Measurements from ENCODE around the gene ISG20.

ISG20 gene

DNA sequence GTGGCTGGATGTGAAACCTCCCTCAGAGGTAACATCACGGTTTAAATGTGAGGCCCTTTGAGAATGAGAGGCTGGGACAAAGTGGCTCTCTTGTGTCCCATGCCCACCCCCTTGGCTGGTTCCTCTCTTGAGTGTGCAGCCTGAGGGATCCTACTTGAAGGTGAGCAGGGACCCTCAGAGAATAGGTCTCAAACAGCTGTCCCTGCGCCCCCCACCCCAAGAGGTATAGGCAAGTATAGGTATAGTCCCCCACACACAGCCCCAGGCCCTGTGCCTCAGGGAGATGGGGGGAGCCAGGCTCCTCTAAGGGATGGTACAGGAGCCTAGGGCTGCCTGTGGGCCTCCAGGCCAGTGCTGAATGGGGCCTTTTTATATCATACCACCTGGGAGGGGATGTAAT, 61.9 kb downstream of the ISG20 start:
- no peak for DNase-seq (ENCODE audit: low read depth)
- TF ChIP-seq, protein P1, sequence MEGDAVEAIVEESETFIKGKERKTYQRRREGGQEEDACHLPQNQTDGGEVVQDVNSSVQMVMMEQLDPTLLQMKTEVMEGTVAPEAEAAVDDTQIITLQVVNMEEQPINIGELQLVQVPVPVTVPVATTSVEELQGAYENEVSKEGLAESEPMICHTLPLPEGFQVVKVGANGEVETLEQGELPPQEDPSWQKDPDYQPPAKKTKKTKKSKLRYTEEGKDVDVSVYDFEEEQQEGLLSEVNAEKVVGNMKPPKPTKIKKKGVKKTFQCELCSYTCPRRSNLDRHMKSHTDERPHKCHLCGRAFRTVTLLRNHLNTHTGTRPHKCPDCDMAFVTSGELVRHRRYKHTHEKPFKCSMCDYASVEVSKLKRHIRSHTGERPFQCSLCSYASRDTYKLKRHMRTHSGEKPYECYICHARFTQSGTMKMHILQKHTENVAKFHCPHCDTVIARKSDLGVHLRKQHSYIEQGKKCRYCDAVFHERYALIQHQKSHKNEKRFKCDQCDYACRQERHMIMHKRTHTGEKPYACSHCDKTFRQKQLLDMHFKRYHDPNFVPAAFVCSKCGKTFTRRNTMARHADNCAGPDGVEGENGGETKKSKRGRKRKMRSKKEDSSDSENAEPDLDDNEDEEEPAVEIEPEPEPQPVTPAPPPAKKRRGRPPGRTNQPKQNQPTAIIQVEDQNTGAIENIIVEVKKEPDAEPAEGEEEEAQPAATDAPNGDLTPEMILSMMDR (conservative IDR thresholded peaks at IDR 0.05; ENCODE audit: control insufficient read depth, insufficient read depth, low read depth, low read length), result no peak
- H3K4me3 ChIP-seq (ENCODE audit: control insufficient read depth, low read depth, low read length), result no peak overlapping the region

GRCh38 chr15:88701561-88702095, 62.8 kb downstream of the ISG20 start:
- DNase-seq (ENCODE audit: low read depth), result no peak
- TF ChIP-seq, protein P1 (conservative IDR thresholded peaks at IDR 0.05; ENCODE audit: control insufficient read depth, insufficient read depth, low read depth, low read length), result no peak
- no peak overlapping the region for H3K4me3 ChIP-seq (ENCODE audit: control insufficient read depth, low read depth, low read length)

DNA sequence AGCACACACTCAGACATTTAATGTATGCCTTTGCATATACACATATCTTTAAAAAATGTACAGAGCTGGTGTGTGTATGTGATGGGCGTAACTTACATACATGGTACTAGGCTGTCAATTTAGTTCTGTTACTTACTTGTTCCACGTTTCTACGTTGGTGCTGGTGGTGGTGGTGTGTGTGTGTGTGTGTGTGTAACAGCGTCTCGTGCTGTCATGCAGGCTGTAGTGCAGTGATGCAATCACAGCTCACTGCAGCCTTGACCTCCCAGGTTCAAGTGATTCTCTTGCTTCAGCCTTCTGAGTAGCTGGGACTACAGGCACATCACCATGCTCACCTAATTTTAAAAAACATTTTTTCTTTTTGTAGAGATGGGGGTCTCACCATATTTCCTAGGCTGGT, 64.2 kb downstream of the ISG20 start:
- H3K4me3 ChIP-seq (ENCODE audit: control insufficient read depth, low read depth, low read length), result no peak overlapping the region
- TF ChIP-seq, protein P1 (conservative IDR thresholded peaks at IDR 0.05; ENCODE audit: control insufficient read depth, insufficient read depth, low read depth, low read length), result no peak
- DNase-seq (ENCODE audit: low read depth), result peak; percentile 22

DNA sequence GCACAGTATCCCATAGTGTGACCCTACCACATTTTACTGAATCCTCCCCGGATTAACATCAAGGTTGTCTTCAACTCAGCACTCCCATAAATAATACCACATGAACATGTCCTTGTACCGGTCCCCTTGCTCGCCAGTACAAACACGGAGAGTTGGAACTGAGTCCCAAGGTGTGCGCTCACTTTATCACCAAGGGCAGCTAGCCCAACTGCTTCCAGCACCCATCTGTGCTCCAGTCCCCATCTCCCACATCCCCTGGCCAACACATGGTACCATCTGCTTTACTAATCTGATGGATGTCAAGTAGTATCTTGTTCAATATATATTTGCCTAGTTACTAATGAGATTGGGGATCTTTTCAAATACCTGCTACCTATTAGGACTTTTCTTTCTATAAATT, 64.7 kb downstream of the ISG20 start:
- TF ChIP-seq, protein P1 (conservative IDR thresholded peaks at IDR 0.05; ENCODE audit: control insufficient read depth, insufficient read depth, low read depth, low read length), result no peak
- no peak overlapping the region for H3K4me3 ChIP-seq (ENCODE audit: control insufficient read depth, low read depth, low read length)
- DNase-seq (ENCODE audit: low read depth), result no peak

DNA sequence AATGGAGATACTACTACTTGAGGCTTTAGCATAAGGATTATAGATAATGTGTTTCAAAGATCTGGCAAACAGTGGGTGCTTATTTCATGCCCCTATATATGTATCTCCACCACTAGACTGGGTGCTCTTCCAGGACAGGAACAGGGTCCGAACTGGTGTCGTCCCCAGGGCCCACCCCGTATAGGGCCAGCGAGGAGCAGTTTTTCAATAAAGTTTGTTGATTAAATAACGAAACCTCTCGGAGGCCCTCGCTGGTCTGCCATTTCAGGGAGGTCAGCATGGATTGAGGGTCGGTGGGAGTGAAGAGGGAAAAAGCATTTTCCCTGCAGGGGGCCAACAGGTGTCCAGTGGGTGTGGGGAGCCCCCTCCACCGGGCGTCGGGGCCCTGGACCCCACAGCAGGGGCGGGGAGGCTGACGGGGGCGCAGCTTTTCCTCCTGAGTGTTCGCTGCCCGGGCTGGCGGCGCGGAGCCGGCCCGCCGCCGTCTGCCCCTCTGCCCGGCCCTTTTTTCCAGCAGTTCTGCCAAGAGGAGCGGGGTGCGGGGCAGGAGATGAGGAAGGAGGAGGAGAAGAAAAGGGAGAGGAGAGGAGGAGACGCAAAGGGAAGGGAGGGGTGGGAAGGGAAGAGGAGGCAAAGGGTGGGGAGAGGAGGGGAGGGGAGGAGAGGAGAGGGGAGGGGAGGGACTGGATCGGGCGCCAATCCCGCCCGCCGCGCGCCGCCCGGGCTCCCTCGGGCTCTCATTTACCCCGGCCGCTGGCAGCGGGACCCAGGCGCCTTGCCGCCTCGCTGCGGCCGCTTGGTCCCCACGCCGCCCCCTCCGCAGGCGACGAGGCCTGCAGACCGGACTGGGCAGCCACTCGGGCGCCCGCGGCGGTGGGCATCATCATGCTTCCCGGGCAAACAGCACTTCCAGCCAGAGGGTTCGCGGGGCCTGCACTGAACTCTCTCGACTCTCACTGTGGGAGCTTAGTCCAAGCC, 66.3 kb downstream of the ISG20 start:
- DNase-seq (ENCODE audit: low read depth), result peak; percentile 16
- TF ChIP-seq, protein P1 (conservative IDR thresholded peaks at IDR 0.05; ENCODE audit: control insufficient read depth, insufficient read depth, low read depth, low read length), result no peak
- H3K4me3 ChIP-seq (ENCODE audit: control insufficient read depth, low read depth, low read length), result peak overlapping the region; percentile 16

- DNase-seq (ENCODE audit: low read depth), result no peak
- no peak overlapping the region for H3K4me3 ChIP-seq (ENCODE audit: control insufficient read depth, low read depth, low read length)
- TF ChIP-seq, protein P1 (conservative IDR thresholded peaks at IDR 0.05; ENCODE audit: control insufficient read depth, insufficient read depth, low read depth, low read length), result no peak
Measured at GRCh38 chr15:88705769-88706165, 67.0 kb downstream of the ISG20 start.
